Stimulated activated CD4-positive, alpha-beta T cell treated with anti-CD3 and anti-CD28 coated beads, Interleukin-4, amount 100 ng/mL, for 24 hours (primary cell): ENCODE results near the gene TCF7L2.

Source experiments
- DNase-seq: peaks from one replicate; pipeline ENCODE4 v3.0.0-alpha.2; 2020

Gene TCF7L2

DNA sequence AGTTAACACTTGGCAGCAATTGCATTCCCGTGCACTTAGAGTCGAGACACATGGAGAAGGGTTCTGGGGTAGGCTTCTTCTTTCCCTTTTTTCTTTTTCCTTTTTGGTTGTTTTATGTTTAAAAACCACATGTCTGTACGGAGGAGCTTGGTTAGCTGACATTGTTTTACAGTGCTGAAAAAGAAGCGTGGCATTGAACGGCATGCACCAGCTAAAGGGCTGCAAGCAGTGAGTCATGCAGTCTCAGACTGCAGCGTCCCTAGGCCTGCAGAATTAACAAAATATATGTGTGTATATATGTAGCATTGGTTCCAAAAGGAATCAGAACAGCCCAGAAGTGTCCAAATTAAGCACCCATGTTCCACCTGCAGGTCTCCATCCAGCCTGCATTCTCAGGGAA, 211.0 kb downstream of the TCF7L2 start:
- no peak for DNase-seq

DNA sequence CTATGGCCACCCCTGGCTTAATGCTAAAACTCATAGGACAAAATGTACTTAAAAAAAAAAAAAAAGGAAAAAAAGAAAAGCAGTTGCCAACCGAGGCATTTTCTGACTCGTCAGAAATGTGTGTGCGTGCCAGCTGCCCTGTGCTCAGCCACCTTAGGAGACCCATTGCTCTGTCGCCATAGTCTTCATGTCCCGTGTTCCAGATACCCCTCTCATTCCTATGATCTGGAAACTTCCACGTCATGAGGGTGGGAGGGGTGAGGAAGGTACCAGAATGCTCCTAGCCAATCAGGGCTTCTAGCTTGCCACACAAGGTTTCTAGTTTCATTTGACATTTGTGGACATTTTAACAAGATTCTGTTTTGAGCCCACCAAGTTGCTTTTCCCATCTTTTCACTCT, 212.9 kb downstream of the TCF7L2 start:
- no peak for DNase-seq

DNA sequence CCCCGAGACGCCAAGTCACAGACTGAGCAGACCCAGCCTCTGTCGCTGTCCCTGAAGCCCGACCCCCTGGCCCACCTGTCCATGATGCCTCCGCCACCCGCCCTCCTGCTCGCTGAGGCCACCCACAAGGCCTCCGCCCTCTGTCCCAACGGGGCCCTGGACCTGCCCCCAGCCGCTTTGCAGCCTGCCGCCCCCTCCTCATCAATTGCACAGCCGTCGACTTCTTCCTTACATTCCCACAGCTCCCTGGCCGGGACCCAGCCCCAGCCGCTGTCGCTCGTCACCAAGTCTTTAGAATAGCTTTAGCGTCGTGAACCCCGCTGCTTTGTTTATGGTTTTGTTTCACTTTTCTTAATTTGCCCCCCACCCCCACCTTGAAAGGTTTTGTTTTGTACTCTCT, 215.6 kb downstream of the TCF7L2 start:
- no peak for DNase-seq

DNA sequence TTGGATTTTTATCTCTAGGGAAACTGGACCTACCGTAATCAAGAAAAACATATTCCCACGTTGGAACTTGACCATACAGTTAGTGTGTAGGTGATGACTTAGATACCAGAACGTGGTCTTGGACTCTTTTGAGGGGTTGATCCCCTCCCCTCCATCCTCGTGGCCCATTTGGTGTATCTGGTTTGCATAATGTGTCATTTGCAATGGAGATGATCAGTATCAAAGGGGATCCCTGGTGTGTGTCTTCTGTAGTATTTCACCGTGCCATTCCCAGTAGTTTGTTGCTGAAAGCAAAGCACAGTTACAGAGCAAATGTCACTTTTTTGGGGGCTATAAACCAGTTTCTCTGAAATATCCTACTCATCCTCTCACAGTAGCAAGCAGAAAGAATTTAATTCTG, 217.7 kb downstream of the TCF7L2 start:
- no peak for DNase-seq

DNA sequence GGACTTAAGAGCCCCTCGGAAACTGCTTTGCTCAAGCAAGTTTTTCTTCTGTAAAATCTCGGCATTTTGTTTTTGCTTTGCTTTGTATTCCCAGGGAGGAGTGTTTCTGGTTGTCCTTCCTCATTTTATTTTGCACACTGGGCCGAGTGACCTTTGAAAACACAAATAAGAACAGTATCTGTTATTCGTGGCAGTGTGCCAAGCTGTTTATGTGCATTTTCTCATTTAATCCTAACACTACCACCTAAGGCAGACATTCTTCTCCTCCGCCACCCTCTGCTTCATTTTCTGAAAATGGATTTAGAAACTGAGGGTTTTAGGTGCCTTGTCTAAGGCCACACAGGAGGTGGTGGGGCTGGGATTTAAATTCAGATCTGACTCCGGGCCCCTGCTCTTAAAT, 218.5 kb downstream of the TCF7L2 start:
- DNase-seq = no peak

DNA sequence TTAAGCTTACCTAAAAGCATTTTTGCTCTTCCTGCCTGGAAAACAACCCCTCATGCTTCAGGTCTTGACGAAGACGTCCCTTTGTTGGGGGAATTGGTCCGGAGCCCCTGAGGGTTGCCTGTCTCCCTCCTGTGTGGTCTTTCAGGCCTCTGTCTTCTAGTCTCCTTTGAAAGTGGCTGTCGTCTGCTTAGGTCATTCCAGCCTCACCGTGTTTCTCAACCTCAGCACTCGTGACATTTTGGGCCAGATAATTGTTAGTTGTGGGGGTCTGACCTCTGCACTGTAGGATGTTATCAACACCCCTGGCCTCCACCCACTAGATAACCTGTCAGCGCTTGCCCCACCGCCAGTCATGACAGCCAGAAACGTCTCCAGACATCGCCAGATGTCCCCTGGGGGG, 219.1 kb downstream of the TCF7L2 start:
- DNase-seq = no peak

DNA sequence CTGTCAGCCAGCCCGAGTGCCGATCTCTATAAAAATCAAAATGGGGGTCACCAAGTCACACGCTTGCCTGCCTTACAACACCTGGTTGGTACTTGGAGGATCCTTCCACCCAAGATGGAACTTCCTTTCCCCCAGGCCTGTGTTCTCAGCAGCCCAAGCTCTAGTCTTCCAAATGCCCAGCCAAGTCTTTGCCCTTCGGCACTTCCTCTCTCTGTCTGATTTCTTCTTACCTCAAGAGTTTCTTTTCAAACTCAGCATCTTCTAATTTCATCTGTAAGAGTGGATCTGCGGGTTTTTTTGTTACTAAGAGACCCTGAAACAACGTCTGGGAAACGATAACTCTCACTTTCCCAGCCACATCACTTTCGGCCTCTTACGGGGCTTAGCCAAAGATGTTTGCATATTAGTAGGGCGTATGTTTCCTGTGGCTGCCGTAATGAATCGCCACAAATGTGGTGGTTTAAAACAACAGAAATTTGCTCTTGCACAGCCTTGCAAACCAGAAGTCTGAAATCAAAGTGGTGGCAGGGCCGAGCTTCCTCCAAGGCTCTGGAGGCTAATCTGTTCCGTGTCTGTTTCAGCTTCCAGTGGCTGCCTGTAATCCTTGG, 219.9 kb downstream of the TCF7L2 start:
- DNase-seq = peak; percentile 6

DNA sequence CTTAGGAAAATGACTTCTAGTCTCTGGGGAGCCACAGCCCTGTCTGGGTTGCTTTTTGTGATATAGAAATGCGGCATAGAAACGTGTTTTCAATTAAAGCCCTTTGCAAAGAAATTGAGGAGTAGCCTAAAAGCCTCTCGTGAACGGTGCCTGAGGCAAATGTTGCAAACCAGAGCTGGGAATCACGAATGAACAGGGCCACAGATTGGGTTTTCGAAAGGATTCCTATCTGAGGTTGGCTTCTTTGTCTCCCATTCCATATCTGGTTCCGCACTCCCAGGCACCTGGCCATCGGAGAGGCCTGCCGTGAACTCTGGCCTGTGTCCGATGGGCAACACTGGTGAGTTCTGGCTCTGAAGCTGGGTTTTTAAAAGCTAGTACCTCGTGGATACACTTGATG, 221.6 kb downstream of the TCF7L2 start:
- DNase-seq = no peak

DNA sequence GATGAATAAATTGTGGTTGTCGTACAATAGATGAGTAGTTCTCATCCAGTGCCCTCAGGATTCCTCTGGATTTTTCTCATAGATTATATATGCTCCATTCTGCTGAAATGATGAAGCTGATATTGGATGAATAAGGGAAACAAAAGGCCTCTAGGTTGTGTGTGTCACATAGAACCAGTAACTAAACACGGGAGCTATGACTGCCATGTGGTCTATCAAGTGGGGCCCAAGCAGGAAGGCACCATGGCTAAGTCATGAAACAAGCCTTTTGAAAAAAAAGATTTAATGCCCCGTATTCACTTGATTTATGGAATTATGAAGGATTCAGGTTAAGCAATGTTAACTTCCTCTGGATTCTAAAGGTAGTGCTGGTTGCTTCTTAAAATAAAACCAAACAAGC, 225.1 kb downstream of the TCF7L2 start:
- DNase-seq = no peak

DNA sequence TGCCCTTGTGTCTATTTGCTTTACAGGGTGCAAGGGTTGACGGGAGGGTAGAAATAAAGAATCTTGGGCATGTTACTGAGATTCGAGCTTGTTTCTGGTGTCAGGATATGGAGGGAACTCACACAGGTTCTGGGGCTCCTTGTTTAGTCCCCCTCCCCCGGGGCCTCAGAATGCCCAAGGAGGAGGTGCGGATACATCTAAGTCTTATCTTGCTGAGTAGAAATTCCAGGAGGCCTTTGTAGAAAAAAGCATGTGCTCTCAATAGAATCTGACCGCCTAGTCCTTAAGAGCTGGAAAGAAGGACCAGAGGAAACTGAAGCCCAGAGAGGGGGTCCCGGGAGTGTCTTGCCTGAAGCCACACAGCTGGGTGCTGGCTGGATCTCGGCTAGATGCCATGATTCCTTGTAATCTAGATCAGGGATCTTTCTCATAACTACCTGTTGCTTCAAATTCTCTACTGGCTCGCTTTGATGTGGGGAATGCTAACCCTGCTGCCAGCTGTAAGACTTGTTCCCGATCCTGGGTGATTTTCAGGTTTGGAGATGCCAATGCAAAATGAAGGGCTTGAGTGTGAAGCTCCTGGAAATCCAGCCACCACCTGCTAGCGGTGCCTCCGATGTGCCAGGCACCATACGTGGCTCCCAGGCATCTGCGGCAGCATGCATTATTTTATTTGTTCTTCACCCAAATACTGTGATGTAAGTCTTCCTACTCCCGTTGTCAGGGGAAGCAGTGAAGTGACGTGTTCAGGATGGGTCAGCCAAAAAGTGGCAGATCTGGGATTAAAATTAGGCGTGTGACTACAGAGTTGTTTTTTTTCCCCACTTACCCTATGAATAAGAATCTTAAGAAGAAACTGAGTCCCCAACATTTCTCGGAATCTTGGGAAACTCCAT, 226.0 kb downstream of the TCF7L2 start:
- no peak for DNase-seq

DNA sequence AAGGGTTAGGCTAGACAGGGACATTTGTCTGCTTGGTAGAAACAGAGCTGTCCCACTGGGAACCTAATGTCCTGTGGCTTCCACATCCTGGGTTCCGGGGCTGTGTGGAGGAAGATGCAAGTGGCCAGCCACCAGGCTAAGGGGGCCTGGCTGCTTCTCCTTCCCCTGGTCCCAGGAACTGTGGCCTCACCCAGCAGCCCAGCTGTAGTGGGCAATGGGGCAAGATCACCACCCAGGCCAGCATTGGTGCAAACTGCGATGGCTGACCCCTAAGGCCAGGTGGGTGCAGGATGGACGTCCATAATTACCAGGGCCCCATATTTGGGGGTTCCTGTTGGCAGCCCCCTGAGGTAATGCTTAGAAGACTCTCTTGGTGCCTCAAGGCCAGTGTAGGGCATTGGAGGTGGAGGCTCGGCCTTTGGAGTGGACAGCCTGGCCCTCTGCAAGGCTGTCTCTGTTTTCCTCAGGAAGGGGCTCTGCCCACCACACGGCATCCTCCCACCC, 226.7 kb downstream of the TCF7L2 start:
- no peak for DNase-seq

DNA sequence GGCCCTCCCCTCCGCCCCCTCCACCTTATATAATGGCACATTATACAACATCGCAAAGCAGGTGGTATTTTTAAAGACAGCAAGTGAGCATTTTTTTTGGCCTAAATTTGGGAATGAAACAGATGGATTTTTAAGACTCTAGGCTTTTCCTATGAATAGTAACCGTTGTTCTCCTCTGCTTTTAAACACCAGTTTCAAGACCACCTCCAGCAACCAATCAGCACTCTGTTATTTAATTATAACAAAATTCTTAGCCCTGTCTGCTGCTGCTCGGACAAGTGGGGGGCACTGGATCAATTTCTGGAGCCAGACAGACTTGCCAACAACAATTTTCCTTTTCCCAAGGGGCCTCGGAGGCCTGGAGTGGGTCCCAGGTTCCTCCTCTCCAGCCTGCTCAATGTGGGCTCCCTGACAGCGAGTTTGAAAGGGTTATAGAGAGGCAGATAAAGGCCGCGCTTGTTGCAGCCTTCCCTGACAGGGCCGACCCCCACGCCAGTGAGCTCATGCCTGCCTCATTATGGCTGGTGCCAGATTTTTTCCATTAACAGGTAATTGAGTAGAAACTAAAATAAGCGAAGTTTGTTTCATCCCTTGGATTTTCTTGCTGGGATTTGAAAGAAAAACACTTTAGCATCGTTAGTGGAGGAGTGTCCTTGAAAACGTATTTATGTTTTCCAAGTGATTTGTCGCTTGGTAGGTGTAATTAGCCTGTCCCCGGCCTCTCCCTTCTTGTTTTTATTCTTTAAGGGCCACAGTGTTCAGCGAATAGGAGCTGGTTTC, 227.3 kb downstream of the TCF7L2 start:
- no peak for DNase-seq

DNA sequence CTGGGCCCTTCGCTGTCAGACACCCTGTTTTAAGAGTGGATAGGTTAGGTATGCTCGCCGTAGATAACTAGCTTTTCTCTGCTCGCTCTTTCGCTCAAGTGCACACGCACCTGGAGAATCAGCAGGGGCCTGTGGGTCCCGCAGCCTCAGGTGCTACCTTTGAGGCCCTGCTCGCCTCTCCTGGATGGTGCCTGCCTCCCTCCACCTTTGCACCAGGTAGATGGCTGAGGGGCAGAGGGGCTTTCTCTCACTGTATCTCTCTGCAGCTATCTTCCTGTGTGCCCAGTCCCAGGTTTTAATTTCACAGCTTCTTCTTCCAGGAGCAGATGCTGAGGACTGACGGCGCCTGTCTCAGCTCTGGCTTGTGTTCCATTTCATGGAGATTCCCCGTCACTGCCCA, 227.9 kb downstream of the TCF7L2 start:
- no peak for DNase-seq

DNA sequence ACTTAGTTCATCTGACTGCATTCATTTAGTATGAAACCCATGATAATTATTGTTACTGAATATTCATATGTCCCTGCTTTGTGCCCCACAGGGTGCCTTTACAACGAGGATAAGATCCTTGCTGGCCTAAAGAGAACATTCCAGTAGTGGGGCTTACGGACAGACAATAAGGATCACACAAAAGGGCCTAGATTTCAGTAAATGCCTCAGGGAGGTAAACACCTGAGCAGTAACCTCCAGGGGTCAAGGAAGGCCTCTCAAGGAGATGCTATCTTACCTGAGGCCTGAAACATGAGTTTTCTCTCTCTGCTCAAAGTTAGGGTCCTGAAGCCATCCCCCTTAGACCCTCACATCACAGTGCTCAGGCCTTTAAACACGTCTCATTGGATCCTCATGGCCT, 228.7 kb downstream of the TCF7L2 start:
- DNase-seq = no peak

DNA sequence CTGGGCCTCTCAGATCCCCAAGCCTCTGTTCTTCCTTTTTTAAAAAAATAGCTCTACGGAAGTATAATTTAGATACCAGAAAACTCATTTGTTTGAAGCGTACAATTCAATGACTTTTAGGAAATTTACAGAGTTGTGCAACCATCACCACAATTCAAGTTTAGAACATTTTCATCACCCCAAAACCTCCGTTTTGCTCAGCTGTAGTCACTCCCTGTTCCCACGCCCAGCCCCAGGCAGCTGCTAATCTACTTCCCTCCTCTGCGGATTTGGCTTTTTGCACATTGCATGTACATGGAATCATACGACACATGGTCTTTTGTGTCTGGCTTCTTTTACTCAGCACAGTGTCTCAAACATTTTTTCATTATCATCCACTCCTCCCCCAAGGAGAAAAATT, 229.2 kb downstream of the TCF7L2 start:
- no peak for DNase-seq

DNA sequence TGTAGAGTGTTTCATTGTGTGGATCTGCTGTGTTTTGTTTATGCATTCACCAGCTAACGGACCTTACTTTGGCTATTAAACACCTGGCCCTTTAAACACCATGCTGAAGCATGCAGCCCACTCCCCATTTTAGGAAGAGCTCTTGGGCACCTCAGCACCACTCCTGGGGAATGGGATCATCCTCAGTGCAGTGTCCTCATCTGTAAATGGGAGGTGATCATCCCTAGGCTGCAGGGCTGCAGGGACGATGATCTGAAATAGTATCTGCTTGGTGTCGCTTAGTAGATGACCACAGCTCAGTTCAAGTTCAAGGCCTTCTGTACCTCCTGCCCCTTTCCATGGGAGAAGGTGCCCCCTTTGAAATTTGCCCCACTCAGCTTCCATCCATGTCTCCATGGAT, 229.9 kb downstream of the TCF7L2 start:
- DNase-seq = no peak

DNA sequence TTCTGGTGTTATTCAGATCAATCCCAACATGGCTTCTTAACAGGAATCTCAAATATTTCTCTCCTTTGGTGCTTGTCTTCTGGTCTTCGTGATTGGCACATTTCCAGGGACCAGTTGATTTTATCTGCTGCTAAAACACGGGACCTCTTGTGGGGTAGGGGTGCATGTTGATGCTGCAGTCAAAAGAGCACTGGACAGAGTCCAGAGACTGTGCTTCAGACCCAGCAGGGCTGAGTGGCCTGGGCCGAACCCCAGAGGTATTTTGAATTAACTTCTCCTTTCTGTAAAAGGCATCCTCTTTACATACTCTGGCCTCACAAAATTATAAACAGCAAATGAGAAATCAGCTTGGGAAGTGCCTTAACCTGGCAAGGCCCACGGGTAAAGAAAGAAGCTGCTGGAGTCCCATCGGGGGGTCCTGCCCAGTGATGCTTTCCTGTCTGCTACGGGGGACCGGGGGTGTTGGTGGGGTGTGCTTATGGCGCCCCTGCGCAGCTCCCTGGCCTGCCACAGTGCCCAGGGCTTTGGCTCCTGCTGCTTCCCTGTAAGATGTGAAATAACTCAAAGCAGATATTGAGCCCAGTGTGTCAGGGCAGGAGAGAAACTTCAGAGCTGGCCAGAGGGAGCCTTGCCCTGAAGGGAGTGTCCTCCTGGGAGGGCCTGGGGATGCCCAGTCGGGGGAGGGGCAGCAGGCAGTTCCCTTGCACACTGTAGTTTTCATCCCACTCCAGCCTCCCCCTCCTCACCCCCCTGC, 230.5 kb downstream of the TCF7L2 start:
- DNase-seq = no peak

DNA sequence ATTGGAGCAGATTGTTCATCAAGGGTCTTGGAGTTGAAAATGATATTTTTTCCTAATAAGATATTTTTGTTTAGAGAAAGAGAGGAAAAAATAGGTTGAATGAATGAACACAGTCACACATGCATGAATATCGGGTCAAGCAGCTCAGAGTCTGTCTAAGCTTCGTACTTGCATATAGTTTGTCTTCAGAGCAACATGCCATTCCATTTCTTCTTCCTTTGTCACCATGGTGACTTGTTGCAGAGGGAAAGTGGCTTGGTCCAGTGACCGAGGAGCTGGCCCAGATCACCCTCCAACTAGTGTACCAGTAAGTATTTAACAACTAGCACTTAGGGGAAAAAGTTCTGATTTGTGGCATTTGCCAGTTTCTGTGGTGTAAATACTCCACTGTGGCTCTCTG, 232.1 kb downstream of the TCF7L2 start:
- DNase-seq = no peak

DNA sequence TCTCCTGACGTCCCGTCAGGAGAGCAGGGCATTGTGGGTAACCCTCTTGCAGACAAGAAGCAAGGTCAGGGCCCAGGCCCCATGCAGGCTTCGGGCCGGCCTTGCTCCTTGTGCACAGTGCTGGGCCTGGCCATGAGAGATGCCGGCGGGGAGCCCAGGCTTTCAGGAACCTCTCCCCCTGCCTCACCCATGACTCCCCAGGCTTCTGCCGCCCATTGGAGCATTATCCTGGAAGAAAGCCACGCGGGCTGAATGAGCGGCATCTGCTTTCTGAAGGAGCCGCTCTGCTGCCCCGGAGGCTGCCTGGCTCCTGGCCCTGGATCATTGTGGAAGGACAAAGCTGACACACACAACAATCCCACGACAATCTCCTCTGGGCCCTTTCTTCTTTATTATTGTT, 233.5 kb downstream of the TCF7L2 start:
- no peak for DNase-seq

DNA sequence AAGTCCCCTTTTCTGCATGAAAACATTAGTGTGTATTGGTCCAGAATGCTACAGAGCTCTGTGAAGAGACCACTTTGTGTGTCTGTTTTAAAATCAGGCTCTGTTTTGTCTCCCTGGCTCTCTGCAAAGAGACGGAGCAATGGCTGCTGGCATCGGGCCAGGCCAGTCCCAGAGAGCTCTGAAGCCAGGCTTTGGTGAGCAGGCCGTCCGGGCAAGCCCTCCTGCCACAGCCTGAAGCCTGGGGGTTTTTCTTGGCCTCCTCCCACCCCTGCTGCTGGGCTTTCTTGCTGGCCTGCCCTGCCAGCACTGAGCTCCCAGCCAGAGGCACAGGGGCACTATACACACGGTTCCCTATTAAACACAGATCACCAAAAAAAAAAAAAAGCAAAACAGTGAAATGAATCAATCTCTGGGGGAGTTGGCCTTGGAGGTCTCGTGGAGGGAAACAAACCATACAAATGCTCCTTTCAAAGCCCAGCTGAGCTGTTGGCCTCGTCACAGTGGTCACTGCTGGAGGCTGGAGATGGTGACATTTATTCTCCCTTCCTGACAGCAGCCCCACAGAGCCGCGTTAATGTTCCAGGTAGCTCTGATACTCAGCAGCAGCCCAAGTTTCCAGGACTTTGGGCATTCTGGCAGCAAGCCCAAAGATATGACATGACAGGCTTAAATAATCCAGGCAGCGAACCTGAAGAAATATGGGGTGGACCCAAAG, 237.2 kb downstream of the TCF7L2 start:
- no peak for DNase-seq

DNA sequence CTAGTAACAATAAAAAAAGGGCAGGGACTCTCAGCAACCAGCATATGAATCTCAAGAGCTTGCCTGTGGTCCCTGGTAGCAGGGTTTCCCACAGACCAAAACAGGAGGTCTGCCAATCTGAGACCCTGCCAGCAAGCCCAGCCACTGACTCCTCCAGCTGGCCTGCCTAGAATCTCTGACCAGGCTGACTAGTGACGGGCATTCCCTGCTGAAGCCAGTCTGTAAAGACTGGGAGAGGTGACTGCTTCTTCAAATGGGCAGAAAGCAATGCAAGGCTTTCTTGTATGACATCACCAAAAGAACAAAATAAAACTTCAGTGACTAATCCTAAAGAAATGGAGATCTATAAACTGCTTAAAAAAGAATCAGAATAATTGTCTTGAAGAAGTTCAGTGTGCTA, 249.4 kb downstream of the TCF7L2 start:
- no peak for DNase-seq

DNA sequence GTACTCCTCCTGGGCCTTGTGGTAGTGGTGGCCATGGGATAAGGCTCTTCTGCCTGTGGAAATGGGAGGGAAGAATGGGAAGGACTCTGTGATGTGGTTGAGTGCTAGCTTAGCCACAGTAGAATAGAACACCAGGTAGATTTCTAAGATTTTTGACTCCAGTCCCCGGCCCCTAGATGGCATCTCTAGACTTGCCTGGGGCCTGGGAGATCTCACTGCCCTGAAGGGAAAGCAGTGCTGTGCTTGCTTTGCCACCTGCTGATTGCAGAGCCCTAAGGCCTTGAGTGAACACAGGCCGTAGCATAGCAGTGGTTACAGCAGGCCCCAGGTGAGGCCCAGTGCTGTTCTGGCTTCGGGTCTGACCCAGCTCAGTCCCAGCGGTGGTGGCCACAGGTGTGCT, 252.0 kb downstream of the TCF7L2 start:
- no peak for DNase-seq
